ENCODE results near the gene ERN1.

DNA sequence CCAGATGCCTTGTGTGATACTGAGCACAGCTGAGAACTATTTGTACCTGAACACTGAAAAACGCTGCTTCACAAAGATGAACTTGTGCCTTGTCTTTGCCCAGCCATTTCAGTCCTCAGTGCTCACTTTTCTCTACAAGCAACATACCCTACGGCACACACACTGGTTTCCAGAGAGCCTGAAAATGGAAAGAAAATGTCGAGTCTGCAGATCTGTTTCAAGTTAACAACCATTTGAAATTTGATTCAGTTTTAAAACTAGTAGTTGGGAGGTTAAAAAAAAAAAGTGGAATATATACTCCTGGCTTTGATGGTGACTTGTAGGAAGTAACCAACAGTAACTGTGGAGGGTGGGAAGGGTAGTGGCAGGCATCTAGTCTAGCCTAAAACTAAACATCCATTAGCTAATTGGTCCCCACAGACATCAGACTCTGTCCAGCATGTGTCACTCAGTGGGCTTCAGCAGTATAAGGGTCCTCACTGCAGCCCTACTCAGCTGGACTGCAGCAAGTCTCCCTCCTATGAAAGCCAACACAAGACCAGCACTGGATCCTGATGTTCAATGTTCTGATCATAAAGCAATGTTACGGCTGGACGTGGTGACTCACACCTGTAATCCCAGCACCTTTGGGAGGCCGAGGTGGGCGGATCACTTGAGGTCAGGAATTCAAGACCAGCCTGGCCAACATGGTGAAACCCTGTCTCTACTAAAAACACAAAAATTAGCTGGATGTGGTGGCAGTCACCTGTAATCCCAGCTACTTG, 27.1 kb downstream of the ERN1 start:
- TF ChIP-seq, protein P1, sequence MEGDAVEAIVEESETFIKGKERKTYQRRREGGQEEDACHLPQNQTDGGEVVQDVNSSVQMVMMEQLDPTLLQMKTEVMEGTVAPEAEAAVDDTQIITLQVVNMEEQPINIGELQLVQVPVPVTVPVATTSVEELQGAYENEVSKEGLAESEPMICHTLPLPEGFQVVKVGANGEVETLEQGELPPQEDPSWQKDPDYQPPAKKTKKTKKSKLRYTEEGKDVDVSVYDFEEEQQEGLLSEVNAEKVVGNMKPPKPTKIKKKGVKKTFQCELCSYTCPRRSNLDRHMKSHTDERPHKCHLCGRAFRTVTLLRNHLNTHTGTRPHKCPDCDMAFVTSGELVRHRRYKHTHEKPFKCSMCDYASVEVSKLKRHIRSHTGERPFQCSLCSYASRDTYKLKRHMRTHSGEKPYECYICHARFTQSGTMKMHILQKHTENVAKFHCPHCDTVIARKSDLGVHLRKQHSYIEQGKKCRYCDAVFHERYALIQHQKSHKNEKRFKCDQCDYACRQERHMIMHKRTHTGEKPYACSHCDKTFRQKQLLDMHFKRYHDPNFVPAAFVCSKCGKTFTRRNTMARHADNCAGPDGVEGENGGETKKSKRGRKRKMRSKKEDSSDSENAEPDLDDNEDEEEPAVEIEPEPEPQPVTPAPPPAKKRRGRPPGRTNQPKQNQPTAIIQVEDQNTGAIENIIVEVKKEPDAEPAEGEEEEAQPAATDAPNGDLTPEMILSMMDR (IDR thresholded peaks at IDR 0.05; ENCODE audit: low read length), result no peak
- TF ChIP-seq EZH2phosphoT487 (IDR thresholded peaks at IDR 0.05; ENCODE audit: low read length) (no peak), EZH2 (optimal IDR thresholded peaks at IDR 0.05; ENCODE audit: low read depth, low read length) (no peak)
